Mesenteric fat pad (tissue), 1 donor: ENCODE measurements around the gene MFSD11. TPM values are rescaled to one million over a fixed set of nuclear protein-coding genes. Genes with fewer than 3 reads are reported as not detected.

Experiments used
- microRNA-seq: library from miRNA; unstranded; fragments of <30 nt; microRNA quantifications from one replicate; pipeline ENCODE4 v1.2.0, GENCODE V29; 2020; ENCODE audit warnings: borderline number of aligned reads
- total RNA-seq: library from RNA; stranded (reverse); fragmentation: NEBNext Ultra II Directional; extraction: Animal tissue kit (Norgen Biotek cat#: 25700); gene quantifications from one replicate; pipeline ENCODE4 v1.2.1, GENCODE V29; 2021
- donor health status: DM: yes; HTN: yes; CAD: no.

MFSD11 gene
- total RNA-seq, 1 donor from 2014 or later: 23.2 TPM

Small RNAs within 50 kb of the gene (microRNA-seq; reads per million reads assigned to microRNA genes)
- not detected for gene MIR636

Other genes with a start within 250 kb of the MFSD11 start
- 52.7 TPM for gene RHBDF2, start 236.7 kb upstream of the MFSD11 start, total RNA-seq
- gene CYGB, start 200.4 kb upstream of the MFSD11 start, total RNA-seq: 55.6 TPM
- gene PRCD, start 198.1 kb upstream of the MFSD11 start, total RNA-seq: 5.4 TPM
- gene ST6GALNAC2, start 152.3 kb upstream of the MFSD11 start, total RNA-seq: 5.5 TPM
- 0.93 TPM for gene ST6GALNAC1, start 94.4 kb upstream of the MFSD11 start, total RNA-seq
- gene MXRA7, start 27.2 kb upstream of the MFSD11 start, total RNA-seq: 193 TPM
- gene JMJD6, start 11.5 kb upstream of the MFSD11 start, total RNA-seq: 55.3 TPM
- gene METTL23, start 11.3 kb upstream of the MFSD11 start, total RNA-seq: 32.2 TPM
- gene SRSF2, start 788 bp upstream of the MFSD11 start, total RNA-seq: 179 TPM
- 1.1 TPM for gene MGAT5B, start 130.3 kb downstream of the MFSD11 start, total RNA-seq